WTC11 (cell line): Measurements from ENCODE around the gene CSTA. TPM values are rescaled to one million over a fixed set of nuclear protein-coding genes. Genes with fewer than 3 reads are reported as not detected.

Experiments
- ATAC-seq: fragments of 200-7000 bp; cut with Tn5 transposase; 2 replicates; pipeline ENCODE4 v1.10.0; 2021; ENCODE audit warnings: mild to moderate bottlenecking, moderate library complexity
- CTCF ChIA-PET: fragments of 300-600 bp; sonication (Branson Sonifier 250); formaldehyde crosslinking; loops from one replicate; lab custom pipeline; 2021; ENCODE audit warnings: antibody characterized with exemption; lab: Charles Lee
- POLR2A ChIA-PET: fragments of 350-600 bp; sonication (Branson Sonifier 250); formaldehyde crosslinking; loops from one replicate; lab custom pipeline; 2021; ENCODE audit warnings: antibody characterized with exemption; lab: Charles Lee
- DNase-seq: peaks from one replicate; pipeline ENCODE4 v3.0.0; 2021; ENCODE audit warnings: low spot score
- H3K27ac Mint-ChIP-seq: 2 replicates; pipeline ENCODE4 v1.8.0; 2021; ENCODE audit warnings: mixed read lengths
- H3K27me3 Mint-ChIP-seq: 2 replicates; pipeline ENCODE4 v1.8.0; 2021; ENCODE audit warnings: low read depth, mild to moderate bottlenecking, moderate library complexity, mixed read lengths
- H3K36me3 Mint-ChIP-seq: 2 replicates; pipeline ENCODE4 v1.8.0; 2021; ENCODE audit warnings: mixed read lengths
- H3K4me1 Mint-ChIP-seq: 2 replicates; pipeline ENCODE4 v1.8.0; 2022; ENCODE audit warnings: mixed read lengths
- H3K4me3 Mint-ChIP-seq: 2 replicates; pipeline ENCODE4 v1.8.0; 2021; ENCODE audit warnings: mild to moderate bottlenecking, moderate library complexity, mixed read lengths
- H3K9me3 Mint-ChIP-seq: 2 replicates; pipeline ENCODE4 v1.8.0; 2021; ENCODE audit warnings: mixed read lengths
- CREB1 ChIP-seq: sonication (generic); formaldehyde crosslinking; IDR thresholded peaks from 2 replicates; pipeline ENCODE4 v1.8.0; 2023; ENCODE audit warnings: mild to moderate bottlenecking, missing genetic modification reagents
- ESRRA ChIP-seq: sonication (generic); formaldehyde crosslinking; IDR thresholded peaks from 2 replicates; pipeline ENCODE4 v1.8.1; 2022; ENCODE audit warnings: mild to moderate bottlenecking, missing genetic modification reagents, borderline replicate concordance
- FOXP1 ChIP-seq: sonication (generic); formaldehyde crosslinking; IDR thresholded peaks from 2 replicates; pipeline ENCODE4 v1.8.0; 2022; ENCODE audit warnings: missing genetic modification reagents, mild to moderate bottlenecking, moderate library complexity, borderline replicate concordance
- GABPB1 ChIP-seq: sonication (generic); formaldehyde crosslinking; IDR thresholded peaks from 2 replicates; pipeline ENCODE4 v1.8.1; 2023; ENCODE audit warnings: mild to moderate bottlenecking, missing genetic modification reagents
- KAT7 ChIP-seq: sonication (generic); formaldehyde crosslinking; IDR thresholded peaks from 2 replicates; pipeline ENCODE4 v1.8.1; 2023; ENCODE audit warnings: missing genetic modification reagents, mild to moderate bottlenecking, borderline replicate concordance
- SP1 ChIP-seq: sonication (generic); formaldehyde crosslinking; conservative IDR thresholded peaks from 2 replicates; pipeline ENCODE4 v1.8.1; 2022; ENCODE audit warnings: missing genetic modification reagents
- TP53 ChIP-seq: sonication (generic); formaldehyde crosslinking; IDR thresholded peaks from 2 replicates; pipeline ENCODE4 v1.8.1; 2023; ENCODE audit warnings: mild to moderate bottlenecking, missing genetic modification reagents
- ZNF121 ChIP-seq: sonication (generic); formaldehyde crosslinking; IDR thresholded peaks from 2 replicates; pipeline ENCODE4 v1.8.0; 2023; ENCODE audit warnings: missing genetic modification reagents
- ZNF396 ChIP-seq: fragments of 250-450 bp; sonication (Bioruptor Pico); IDR thresholded peaks from 2 replicates; pipeline ENCODE4 v1.8.0; 2021; ENCODE audit warnings: mild to moderate bottlenecking, moderate library complexity, borderline replicate concordance
- ZNF416 ChIP-seq: fragments of 250-450 bp; sonication (Bioruptor Pico); IDR thresholded peaks from 2 replicates; pipeline ENCODE4 v1.9.0; 2021; ENCODE audit warnings: mild to moderate bottlenecking, inconsistent platforms
- total RNA-seq: library from RNA; stranded (reverse); gene quantifications from 3 replicates; pipeline ENCODE4 v1.2.3, GENCODE V29; 2021
- TF ChIP-seq, protein P1 (sequence below): sonication (generic); formaldehyde crosslinking; IDR thresholded peaks from 2 replicates; pipeline ENCODE4 v1.8.0; 2022; ENCODE audit warnings: mild to moderate bottlenecking, missing genetic modification reagents
- TF ChIP-seq, protein P2 (sequence below): sonication (generic); formaldehyde crosslinking; IDR thresholded peaks from 2 replicates; pipeline ENCODE4 v1.8.0; 2022; ENCODE audit warnings: mild to moderate bottlenecking, missing genetic modification reagents
- TF ChIP-seq, protein P3 (sequence below): sonication (generic); formaldehyde crosslinking; IDR thresholded peaks from 2 replicates; pipeline ENCODE4 v1.8.0; 2023; ENCODE audit warnings: mild to moderate bottlenecking, missing genetic modification reagents
- TF ChIP-seq, protein P4 (sequence below): sonication (generic); formaldehyde crosslinking; IDR thresholded peaks from 2 replicates; pipeline ENCODE4 v1.8.0; 2023; ENCODE audit warnings: missing genetic modification reagents, mild to moderate bottlenecking, borderline replicate concordance
- TF ChIP-seq, protein P5 (sequence below): fragments of 250-450 bp; sonication (Bioruptor Pico); IDR thresholded peaks from 2 replicates; pipeline ENCODE4 v1.8.0; 2021; ENCODE audit warnings: mild to moderate bottlenecking
- TF ChIP-seq, protein P6 (sequence below): fragments of 250-450 bp; sonication (Bioruptor Pico); IDR thresholded peaks from 2 replicates; pipeline ENCODE4 v1.9.0; 2021; ENCODE audit warnings: mild to moderate bottlenecking, borderline replicate concordance
- TF ChIP-seq, protein P7 (sequence below): fragments of 250-450 bp; sonication (Bioruptor Pico); conservative IDR thresholded peaks from 2 replicates; pipeline ENCODE4 v1.9.0; 2021; ENCODE audit warnings: mild to moderate bottlenecking

The CSTA gene
- total RNA-seq, 1 experiment from 2014 or later = not detected

DNA sequence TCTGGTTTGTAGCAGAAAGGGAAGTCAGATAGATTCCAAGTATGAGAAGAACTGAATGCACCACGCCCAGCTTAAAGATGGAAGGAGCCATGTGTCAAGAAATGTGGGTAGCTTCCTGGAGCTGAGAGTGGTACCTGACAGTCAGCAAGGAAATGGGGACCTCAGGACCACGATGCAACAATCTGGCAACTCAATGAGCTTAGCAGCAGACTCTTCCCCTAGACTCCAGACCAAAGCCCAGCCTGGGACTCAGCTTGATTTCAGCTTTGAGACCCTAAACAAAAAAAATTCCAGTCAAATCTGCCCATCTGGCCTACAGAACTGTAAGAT, 33.6 kb downstream of the CSTA start:
- Mint-ChIP-seq H3K4me1 (peaks cover 4% of the 10 kb centered on the region), H3K9me3 (no peaks in the 10 kb centered on the region), H3K36me3 (peaks cover 24% of the 10 kb centered on the region), H3K4me3 (no peak overlapping the region), H3K27me3 (no peaks in the 10 kb centered on the region), H3K27ac (no peak overlapping the region)
- TF ChIP-seq TP53 = no peak
- TF ChIP-seq KAT7 (CRISPR knock-in tag) = no peak
- TF ChIP-seq GABPB1 (CRISPR knock-in tag) = no peak
- TF ChIP-seq ZNF416 (CRISPR knock-in tag) = no peak
- TF ChIP-seq, protein P1, sequence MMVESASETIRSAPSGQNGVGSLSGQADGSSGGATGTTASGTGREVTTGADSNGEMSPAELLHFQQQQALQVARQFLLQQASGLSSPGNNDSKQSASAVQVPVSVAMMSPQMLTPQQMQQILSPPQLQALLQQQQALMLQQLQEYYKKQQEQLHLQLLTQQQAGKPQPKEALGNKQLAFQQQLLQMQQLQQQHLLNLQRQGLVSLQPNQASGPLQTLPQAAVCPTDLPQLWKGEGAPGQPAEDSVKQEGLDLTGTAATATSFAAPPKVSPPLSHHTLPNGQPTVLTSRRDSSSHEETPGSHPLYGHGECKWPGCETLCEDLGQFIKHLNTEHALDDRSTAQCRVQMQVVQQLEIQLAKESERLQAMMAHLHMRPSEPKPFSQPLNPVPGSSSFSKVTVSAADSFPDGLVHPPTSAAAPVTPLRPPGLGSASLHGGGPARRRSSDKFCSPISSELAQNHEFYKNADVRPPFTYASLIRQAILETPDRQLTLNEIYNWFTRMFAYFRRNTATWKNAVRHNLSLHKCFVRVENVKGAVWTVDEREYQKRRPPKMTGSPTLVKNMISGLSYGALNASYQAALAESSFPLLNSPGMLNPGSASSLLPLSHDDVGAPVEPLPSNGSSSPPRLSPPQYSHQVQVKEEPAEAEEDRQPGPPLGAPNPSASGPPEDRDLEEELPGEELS (CRISPR knock-in tag) = no peak
- TF ChIP-seq SP1 = no peak
- TF ChIP-seq, protein P2, sequence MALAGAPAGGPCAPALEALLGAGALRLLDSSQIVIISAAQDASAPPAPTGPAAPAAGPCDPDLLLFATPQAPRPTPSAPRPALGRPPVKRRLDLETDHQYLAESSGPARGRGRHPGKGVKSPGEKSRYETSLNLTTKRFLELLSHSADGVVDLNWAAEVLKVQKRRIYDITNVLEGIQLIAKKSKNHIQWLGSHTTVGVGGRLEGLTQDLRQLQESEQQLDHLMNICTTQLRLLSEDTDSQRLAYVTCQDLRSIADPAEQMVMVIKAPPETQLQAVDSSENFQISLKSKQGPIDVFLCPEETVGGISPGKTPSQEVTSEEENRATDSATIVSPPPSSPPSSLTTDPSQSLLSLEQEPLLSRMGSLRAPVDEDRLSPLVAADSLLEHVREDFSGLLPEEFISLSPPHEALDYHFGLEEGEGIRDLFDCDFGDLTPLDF (CRISPR knock-in tag) = no peak
- no peak for TF ChIP-seq CREB1
- no peak for TF ChIP-seq FOXP1 (CRISPR knock-in tag)
- TF ChIP-seq ZNF121 (CRISPR knock-in tag) = no peak
- no peak for TF ChIP-seq ZNF396 (CRISPR knock-in tag)
- ChIA-PET CTCF (interaction anchor here (3.2 kb wide), 1 partner anchor 257 kb away, joined by 13 read pairs; no protein-coding TSS in a partner anchor), POLR2A (no interaction called here)
- ATAC-seq (no peak), DNase-seq (no peak)

DNA sequence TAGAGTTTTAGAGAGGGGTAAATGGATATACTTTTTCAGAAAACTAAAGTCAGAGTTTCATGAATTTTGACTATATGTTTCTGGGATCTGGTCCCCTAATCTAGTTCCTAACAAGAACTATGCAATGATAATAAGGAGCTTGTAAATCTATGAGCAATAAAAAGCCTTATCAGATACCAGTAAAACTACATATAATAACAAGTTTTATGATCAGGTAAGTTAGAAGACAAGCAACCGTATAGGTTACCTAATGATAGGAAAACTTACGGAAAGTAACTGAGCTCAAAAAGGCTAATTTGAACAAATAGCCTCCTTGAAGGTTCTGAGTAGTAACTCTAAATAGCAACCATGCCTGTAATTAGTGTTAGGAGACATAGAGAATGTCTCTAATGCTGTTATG, 37.0 kb downstream of the CSTA start:
- H3K9me3 Mint-ChIP-seq = no peaks in the 10 kb centered on the region
- ATAC-seq (no peak), DNase-seq (no peak)
- no peak overlapping the region for H3K4me3 Mint-ChIP-seq
- H3K27me3 Mint-ChIP-seq = no peaks in the 10 kb centered on the region
- H3K36me3 Mint-ChIP-seq = peaks cover 42% of the 10 kb centered on the region
- CTCF ChIA-PET = interaction anchor here (1.8 kb wide), 1 partner anchor 317 kb away, joined by 3 read pairs; no protein-coding TSS in a partner anchor
- POLR2A ChIA-PET = interaction anchor here (0.7 kb wide), 1 partner anchor 1134 kb away, joined by 3 read pairs; no protein-coding TSS in a partner anchor
- H3K27ac Mint-ChIP-seq = no peak overlapping the region
- peaks cover 4% of the 10 kb centered on the region for H3K4me1 Mint-ChIP-seq
- TF ChIP-seq, protein P3, sequence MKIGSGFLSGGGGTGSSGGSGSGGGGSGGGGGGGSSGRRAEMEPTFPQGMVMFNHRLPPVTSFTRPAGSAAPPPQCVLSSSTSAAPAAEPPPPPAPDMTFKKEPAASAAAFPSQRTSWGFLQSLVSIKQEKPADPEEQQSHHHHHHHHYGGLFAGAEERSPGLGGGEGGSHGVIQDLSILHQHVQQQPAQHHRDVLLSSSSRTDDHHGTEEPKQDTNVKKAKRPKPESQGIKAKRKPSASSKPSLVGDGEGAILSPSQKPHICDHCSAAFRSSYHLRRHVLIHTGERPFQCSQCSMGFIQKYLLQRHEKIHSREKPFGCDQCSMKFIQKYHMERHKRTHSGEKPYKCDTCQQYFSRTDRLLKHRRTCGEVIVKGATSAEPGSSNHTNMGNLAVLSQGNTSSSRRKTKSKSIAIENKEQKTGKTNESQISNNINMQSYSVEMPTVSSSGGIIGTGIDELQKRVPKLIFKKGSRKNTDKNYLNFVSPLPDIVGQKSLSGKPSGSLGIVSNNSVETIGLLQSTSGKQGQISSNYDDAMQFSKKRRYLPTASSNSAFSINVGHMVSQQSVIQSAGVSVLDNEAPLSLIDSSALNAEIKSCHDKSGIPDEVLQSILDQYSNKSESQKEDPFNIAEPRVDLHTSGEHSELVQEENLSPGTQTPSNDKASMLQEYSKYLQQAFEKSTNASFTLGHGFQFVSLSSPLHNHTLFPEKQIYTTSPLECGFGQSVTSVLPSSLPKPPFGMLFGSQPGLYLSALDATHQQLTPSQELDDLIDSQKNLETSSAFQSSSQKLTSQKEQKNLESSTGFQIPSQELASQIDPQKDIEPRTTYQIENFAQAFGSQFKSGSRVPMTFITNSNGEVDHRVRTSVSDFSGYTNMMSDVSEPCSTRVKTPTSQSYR (CRISPR knock-in tag) = no peak
- TF ChIP-seq, protein P4, sequence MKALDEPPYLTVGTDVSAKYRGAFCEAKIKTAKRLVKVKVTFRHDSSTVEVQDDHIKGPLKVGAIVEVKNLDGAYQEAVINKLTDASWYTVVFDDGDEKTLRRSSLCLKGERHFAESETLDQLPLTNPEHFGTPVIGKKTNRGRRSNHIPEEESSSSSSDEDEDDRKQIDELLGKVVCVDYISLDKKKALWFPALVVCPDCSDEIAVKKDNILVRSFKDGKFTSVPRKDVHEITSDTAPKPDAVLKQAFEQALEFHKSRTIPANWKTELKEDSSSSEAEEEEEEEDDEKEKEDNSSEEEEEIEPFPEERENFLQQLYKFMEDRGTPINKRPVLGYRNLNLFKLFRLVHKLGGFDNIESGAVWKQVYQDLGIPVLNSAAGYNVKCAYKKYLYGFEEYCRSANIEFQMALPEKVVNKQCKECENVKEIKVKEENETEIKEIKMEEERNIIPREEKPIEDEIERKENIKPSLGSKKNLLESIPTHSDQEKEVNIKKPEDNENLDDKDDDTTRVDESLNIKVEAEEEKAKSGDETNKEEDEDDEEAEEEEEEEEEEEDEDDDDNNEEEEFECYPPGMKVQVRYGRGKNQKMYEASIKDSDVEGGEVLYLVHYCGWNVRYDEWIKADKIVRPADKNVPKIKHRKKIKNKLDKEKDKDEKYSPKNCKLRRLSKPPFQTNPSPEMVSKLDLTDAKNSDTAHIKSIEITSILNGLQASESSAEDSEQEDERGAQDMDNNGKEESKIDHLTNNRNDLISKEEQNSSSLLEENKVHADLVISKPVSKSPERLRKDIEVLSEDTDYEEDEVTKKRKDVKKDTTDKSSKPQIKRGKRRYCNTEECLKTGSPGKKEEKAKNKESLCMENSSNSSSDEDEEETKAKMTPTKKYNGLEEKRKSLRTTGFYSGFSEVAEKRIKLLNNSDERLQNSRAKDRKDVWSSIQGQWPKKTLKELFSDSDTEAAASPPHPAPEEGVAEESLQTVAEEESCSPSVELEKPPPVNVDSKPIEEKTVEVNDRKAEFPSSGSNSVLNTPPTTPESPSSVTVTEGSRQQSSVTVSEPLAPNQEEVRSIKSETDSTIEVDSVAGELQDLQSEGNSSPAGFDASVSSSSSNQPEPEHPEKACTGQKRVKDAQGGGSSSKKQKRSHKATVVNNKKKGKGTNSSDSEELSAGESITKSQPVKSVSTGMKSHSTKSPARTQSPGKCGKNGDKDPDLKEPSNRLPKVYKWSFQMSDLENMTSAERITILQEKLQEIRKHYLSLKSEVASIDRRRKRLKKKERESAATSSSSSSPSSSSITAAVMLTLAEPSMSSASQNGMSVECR (CRISPR knock-in tag) = no peak
- TF ChIP-seq, protein P5, sequence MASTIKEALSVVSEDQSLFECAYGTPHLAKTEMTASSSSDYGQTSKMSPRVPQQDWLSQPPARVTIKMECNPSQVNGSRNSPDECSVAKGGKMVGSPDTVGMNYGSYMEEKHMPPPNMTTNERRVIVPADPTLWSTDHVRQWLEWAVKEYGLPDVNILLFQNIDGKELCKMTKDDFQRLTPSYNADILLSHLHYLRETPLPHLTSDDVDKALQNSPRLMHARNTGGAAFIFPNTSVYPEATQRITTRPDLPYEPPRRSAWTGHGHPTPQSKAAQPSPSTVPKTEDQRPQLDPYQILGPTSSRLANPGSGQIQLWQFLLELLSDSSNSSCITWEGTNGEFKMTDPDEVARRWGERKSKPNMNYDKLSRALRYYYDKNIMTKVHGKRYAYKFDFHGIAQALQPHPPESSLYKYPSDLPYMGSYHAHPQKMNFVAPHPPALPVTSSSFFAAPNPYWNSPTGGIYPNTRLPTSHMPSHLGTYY = no peak
- TF ChIP-seq, protein P6, sequence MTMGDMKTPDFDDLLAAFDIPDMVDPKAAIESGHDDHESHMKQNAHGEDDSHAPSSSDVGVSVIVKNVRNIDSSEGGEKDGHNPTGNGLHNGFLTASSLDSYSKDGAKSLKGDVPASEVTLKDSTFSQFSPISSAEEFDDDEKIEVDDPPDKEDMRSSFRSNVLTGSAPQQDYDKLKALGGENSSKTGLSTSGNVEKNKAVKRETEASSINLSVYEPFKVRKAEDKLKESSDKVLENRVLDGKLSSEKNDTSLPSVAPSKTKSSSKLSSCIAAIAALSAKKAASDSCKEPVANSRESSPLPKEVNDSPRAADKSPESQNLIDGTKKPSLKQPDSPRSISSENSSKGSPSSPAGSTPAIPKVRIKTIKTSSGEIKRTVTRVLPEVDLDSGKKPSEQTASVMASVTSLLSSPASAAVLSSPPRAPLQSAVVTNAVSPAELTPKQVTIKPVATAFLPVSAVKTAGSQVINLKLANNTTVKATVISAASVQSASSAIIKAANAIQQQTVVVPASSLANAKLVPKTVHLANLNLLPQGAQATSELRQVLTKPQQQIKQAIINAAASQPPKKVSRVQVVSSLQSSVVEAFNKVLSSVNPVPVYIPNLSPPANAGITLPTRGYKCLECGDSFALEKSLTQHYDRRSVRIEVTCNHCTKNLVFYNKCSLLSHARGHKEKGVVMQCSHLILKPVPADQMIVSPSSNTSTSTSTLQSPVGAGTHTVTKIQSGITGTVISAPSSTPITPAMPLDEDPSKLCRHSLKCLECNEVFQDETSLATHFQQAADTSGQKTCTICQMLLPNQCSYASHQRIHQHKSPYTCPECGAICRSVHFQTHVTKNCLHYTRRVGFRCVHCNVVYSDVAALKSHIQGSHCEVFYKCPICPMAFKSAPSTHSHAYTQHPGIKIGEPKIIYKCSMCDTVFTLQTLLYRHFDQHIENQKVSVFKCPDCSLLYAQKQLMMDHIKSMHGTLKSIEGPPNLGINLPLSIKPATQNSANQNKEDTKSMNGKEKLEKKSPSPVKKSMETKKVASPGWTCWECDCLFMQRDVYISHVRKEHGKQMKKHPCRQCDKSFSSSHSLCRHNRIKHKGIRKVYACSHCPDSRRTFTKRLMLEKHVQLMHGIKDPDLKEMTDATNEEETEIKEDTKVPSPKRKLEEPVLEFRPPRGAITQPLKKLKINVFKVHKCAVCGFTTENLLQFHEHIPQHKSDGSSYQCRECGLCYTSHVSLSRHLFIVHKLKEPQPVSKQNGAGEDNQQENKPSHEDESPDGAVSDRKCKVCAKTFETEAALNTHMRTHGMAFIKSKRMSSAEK (CRISPR knock-in tag) = no peak
- TF ChIP-seq, protein P7, sequence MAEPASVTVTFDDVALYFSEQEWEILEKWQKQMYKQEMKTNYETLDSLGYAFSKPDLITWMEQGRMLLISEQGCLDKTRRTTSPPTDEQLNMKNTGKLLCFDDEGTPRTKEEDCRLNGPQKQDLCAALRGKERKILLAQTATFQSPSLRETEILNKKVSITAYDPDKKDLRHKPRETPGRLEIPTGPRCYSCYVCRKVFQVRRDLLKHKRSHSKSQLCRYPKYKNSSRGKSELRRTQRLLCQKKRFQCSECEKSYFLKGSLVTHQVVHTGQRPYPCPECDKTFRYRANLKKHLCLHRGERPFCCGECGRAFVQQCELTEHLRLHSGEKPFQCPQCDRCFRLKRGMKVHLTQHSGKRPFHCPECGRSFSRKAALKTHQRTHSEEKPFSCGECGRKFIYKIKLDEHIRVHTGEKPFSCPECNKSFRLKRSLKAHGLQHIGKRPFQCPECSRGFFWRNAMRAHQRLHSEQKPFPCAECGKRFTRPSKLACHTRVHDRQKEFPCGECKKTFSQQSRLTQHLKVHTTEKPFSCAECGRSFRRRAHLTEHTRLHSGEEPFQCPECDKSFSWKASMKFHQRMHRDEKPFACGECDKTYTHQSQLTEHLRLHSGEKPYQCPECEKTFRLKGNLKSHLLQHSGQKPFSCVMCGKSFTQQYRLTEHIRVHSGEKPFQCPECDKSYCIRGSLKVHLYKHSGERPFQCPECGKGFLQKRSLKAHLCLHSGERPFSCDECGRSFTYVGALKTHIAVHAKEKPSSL = no peak
- TF ChIP-seq ESRRA = no peak
